ENCODE measurements around the gene LRRC8C. TPM values are rescaled to one million over a fixed set of nuclear protein-coding genes. Genes with fewer than 3 reads are reported as not detected.
"Not testable (repeated sequence)": the region's sequence is repeated elsewhere in the genome, so short reads cannot be mapped to it uniquely, and the experiment has no call there.

The LRRC8C gene
- 5.0 TPM for polyA plus RNA-seq
- long read RNA-seq, donor 1, full-length matches to known transcripts, result 2 of 2 reads
- long read RNA-seq, donor 1, partial matches to known transcripts, result 0 of 2 reads
- long read RNA-seq, donor 1, other reads (novel, unspliced or antisense), result 0 of 2 reads
- long read RNA-seq, donor 2, full-length matches to known transcripts, result 4 of 4 reads
- long read RNA-seq, donor 2, partial matches to known transcripts, result 0 of 4 reads
- long read RNA-seq, donor 2, other reads (novel, unspliced or antisense), result 0 of 4 reads
- long read RNA-seq, donor 3, result 0 reads
- long read RNA-seq, donor 4, result 0 reads
- long read RNA-seq, donor 5, full-length matches to known transcripts, result 3 of 3 reads
- long read RNA-seq, donor 5, partial matches to known transcripts, result 0 of 3 reads
- long read RNA-seq, donor 5, other reads (novel, unspliced or antisense), result 0 of 3 reads
- long read RNA-seq, donor 6, full-length matches to known transcripts, result 7 of 7 reads
- long read RNA-seq, donor 6, partial matches to known transcripts, result 0 of 7 reads
- long read RNA-seq, donor 6, other reads (novel, unspliced or antisense), result 0 of 7 reads
- long read RNA-seq, donor 7, full-length matches to known transcripts, result 2 of 2 reads
- long read RNA-seq, donor 7, partial matches to known transcripts, result 0 of 2 reads
- long read RNA-seq, donor 7, other reads (novel, unspliced or antisense), result 0 of 2 reads
- long read RNA-seq, donor 8, full-length matches to known transcripts, result 1 of 1 reads
- long read RNA-seq, donor 8, partial matches to known transcripts, result 0 of 1 reads
- long read RNA-seq, donor 8, other reads (novel, unspliced or antisense), result 0 of 1 reads
- long read RNA-seq, donor 9, result 0 reads
- long read RNA-seq, donor 10, full-length matches to known transcripts, result 3 of 3 reads
- long read RNA-seq, donor 10, partial matches to known transcripts, result 0 of 3 reads
- long read RNA-seq, donor 10, other reads (novel, unspliced or antisense), result 0 of 3 reads
- long read RNA-seq, donor 11, full-length matches to known transcripts, result 2 of 2 reads
- long read RNA-seq, donor 11, partial matches to known transcripts, result 0 of 2 reads
- long read RNA-seq, donor 11, other reads (novel, unspliced or antisense), result 0 of 2 reads

DNA sequence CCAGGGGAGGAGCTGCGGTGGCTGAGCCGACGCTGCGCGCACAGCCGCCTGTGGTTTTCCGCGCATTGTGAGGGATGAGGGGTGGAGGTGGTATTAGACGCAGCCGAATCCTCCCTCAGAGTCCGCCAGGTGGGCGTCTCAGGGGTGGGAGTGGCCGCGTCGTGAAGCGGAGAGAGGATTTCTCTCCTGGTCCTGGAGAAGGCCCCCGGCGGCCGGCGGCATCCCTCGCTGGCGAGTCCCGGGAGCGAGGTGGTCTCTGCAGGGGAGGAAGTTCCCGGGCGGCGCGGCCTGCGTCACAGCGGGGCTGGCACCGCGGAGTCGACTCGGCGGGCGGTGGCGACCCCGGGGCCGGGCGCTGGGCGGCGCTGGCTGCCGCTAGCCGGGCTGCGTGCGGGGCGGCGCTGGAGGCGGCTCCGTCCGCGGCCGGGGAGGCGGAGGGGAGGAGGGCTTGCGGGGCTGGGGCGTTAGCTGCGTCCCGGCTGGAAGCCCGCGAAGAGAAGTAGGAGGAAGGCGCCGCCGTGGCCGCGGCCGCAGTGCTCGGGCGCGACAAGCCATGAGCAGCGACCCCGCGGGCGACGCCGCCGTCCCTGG, at the start of gene LRRC8C:
Gene LRRC8C (plus strand): TSS at position 464 of the 591 bp plus-strand sequence. CDS start 53,354 bp downstream, outside the sequence.
- Histone ChIP-seq H3K4me3 (ENCODE audit: low read length) (peak within 1 kb of the TSS; percentile 67), H3K27me3 (ENCODE audit: control insufficient read depth, insufficient read depth, low read length) (peaks cover 20% of the 10 kb centered on the region), H3K4me1 (ENCODE audit: control insufficient read depth, insufficient read depth, low read length) (peaks cover 7% of the 10 kb centered on the region), H3K9me3 (ENCODE audit: control insufficient read depth, low read depth, low read length) (no peaks in the 10 kb centered on the region), H3K36me3 (ENCODE audit: control insufficient read depth, insufficient read depth, low read length) (no peaks in the 10 kb centered on the region), H3K27ac (ENCODE audit: low read length) (peak within 1 kb of the TSS; percentile 2)
- WGBS (ENCODE audit: insufficient coverage, low lambda C conversion rate), result no CpG with 5 or more reads among the region's 76 CpGs
- peak; percentile 50 to 78 for DNase-seq

DNA sequence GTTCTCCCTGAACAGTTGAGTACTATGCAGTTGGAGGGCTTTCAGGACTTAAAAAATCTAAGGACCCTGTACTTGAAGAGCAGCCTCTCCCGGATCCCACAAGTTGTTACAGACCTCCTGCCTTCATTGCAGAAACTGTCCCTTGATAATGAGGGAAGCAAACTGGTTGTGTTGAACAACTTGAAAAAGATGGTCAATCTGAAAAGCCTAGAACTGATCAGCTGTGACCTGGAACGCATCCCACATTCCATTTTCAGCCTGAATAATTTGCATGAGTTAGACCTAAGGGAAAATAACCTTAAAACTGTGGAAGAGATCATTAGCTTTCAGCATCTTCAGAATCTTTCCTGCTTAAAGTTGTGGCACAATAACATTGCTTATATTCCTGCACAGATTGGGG, 48.7 kb upstream of the LRRC8C start:
- peaks cover 18% of the 10 kb centered on the region for H3K36me3 ChIP-seq (ENCODE audit: control insufficient read depth, insufficient read depth, low read length)
- H3K27me3 ChIP-seq (ENCODE audit: control insufficient read depth, insufficient read depth, low read length), result no peaks in the 10 kb centered on the region
- DNase-seq, result no peak
- no peak overlapping the region for H3K4me3 ChIP-seq (ENCODE audit: low read length)
- H3K9me3 ChIP-seq (ENCODE audit: control insufficient read depth, low read depth, low read length), result no peaks in the 10 kb centered on the region
- no peak overlapping the region for H3K27ac ChIP-seq (ENCODE audit: low read length)
- WGBS (ENCODE audit: insufficient coverage, low lambda C conversion rate), result 100% methylated on average over 1 of the region's 2 CpGs
- H3K4me1 ChIP-seq (ENCODE audit: control insufficient read depth, insufficient read depth, low read length), result peaks cover 5% of the 10 kb centered on the region

DNA sequence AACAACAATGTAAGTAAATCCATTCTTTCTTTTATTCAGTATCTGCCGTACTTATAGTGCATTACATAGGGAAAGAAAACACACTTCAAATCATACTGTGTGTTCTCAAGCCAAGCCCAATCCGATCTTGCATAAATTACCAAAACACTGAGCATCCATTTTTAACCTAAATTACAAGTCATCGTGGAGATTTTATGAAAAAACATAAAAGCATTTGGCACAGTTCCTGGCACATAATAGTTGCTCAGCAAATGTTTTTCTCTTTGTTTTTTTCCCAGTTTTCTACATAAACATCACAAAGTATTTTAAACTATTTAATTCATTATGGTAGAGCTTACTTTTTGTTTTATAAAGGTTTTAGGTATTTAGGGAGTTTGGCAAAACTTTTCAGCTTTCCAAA, 48.1 kb upstream of the LRRC8C start:
- no peak overlapping the region for H3K27ac ChIP-seq (ENCODE audit: low read length)
- no peaks in the 10 kb centered on the region for H3K27me3 ChIP-seq (ENCODE audit: control insufficient read depth, insufficient read depth, low read length)
- 86% methylated on average over 2 of the region's 3 CpGs for WGBS (ENCODE audit: insufficient coverage, low lambda C conversion rate)
- H3K4me3 ChIP-seq (ENCODE audit: low read length), result no peak overlapping the region
- DNase-seq, result no peak
- peaks cover 18% of the 10 kb centered on the region for H3K36me3 ChIP-seq (ENCODE audit: control insufficient read depth, insufficient read depth, low read length)
- no peaks in the 10 kb centered on the region for H3K9me3 ChIP-seq (ENCODE audit: control insufficient read depth, low read depth, low read length)
- H3K4me1 ChIP-seq (ENCODE audit: control insufficient read depth, insufficient read depth, low read length), result peaks cover 5% of the 10 kb centered on the region

DNA sequence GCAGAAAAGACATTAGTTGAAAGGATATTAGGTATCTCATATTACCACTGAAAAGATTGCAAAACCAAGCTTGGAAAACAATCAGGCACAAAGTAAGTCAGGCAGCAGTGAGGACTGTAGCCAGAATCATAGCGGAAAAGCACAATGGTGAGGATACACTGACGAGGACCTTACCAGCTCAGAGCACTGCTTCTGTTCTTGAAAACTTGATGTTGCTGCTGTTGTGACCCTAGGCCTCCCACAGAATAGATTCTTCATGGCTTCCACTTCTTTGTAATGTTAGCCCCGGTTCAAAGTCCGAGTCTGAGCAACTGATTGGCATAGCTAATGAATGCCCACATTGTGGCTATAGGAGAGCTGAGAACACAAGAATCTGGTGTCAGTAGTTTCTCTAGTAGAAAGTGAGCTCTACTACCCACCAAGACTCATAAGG, 45.2 kb upstream of the LRRC8C start:
- H3K27ac ChIP-seq (ENCODE audit: low read length), result no peak overlapping the region

DNA sequence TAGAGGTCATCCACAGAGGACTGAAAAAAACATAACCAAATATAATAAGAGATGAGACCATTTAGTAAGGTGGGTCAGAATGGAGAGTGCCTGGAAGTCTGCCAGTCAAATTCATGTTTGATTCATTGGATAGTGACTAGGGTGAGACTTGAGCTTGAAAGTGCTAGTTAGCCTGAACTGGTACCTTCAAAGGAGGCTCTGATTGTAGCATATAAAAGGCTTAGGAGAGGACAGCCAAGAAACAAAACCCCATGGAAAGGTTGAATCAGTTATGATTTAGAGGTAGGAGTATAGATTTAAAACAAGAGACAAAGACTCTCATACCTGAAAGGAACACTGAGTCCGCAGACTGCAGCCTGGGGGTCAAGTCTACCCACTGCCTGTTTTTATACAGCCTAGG, 44.4 kb upstream of the LRRC8C start:
- no peak for DNase-seq
- Histone ChIP-seq H3K27ac (ENCODE audit: low read length) (no peak overlapping the region), H3K9me3 (ENCODE audit: control insufficient read depth, low read depth, low read length) (no peaks in the 10 kb centered on the region), H3K27me3 (ENCODE audit: control insufficient read depth, insufficient read depth, low read length) (no peaks in the 10 kb centered on the region), H3K4me1 (ENCODE audit: control insufficient read depth, insufficient read depth, low read length) (peaks cover 5% of the 10 kb centered on the region), H3K4me3 (ENCODE audit: low read length) (no peak overlapping the region), H3K36me3 (ENCODE audit: control insufficient read depth, insufficient read depth, low read length) (peaks cover 6% of the 10 kb centered on the region)
- WGBS (ENCODE audit: insufficient coverage, low lambda C conversion rate), result no CpG with 5 or more reads among the region's 1 CpG

More for the DNA sequence above, 45.2 kb upstream of the LRRC8C start:
- H3K36me3 ChIP-seq (ENCODE audit: control insufficient read depth, insufficient read depth, low read length), result peaks cover 12% of the 10 kb centered on the region
- H3K9me3 ChIP-seq (ENCODE audit: control insufficient read depth, low read depth, low read length), result no peaks in the 10 kb centered on the region
- peak in 1 of 2 donors; percentile 12 for DNase-seq
- 100% methylated on average over 1 of the region's 4 CpGs for WGBS (ENCODE audit: insufficient coverage, low lambda C conversion rate)
- no peak overlapping the region for H3K4me3 ChIP-seq (ENCODE audit: low read length)
- H3K4me1 ChIP-seq (ENCODE audit: control insufficient read depth, insufficient read depth, low read length), result peaks cover 5% of the 10 kb centered on the region
- H3K27me3 ChIP-seq (ENCODE audit: control insufficient read depth, insufficient read depth, low read length), result no peaks in the 10 kb centered on the region

DNA sequence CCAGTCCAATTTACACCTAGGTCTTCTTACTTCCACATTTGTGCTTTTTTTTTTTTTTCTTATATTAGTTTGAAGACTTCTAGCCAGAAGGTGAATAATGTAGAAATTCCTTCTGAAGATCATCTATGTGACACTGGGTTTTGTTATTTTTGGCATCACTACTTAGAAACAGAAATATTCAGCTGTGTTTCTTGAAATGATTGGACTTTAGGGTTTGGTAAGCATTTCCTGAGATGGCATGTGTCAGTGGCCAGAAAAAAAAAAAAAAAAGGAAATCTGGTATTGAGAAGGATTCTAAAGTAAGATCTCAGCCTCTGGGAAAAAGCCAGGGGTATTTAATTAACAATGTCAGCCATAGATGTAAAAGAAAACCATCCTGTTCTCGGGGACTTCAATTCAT, 43.4 kb upstream of the LRRC8C start:
- WGBS (ENCODE audit: insufficient coverage, low lambda C conversion rate), result no CpG with 5 or more reads among the region's 1 CpG
- Histone ChIP-seq H3K36me3 (ENCODE audit: control insufficient read depth, insufficient read depth, low read length) (peaks cover 3% of the 10 kb centered on the region), H3K27ac (ENCODE audit: low read length) (no peak overlapping the region), H3K27me3 (ENCODE audit: control insufficient read depth, insufficient read depth, low read length) (no peaks in the 10 kb centered on the region), H3K4me3 (ENCODE audit: low read length) (no peak overlapping the region), H3K9me3 (ENCODE audit: control insufficient read depth, low read depth, low read length) (no peaks in the 10 kb centered on the region), H3K4me1 (ENCODE audit: control insufficient read depth, insufficient read depth, low read length) (peaks cover 5% of the 10 kb centered on the region)
- no peak for DNase-seq

DNA sequence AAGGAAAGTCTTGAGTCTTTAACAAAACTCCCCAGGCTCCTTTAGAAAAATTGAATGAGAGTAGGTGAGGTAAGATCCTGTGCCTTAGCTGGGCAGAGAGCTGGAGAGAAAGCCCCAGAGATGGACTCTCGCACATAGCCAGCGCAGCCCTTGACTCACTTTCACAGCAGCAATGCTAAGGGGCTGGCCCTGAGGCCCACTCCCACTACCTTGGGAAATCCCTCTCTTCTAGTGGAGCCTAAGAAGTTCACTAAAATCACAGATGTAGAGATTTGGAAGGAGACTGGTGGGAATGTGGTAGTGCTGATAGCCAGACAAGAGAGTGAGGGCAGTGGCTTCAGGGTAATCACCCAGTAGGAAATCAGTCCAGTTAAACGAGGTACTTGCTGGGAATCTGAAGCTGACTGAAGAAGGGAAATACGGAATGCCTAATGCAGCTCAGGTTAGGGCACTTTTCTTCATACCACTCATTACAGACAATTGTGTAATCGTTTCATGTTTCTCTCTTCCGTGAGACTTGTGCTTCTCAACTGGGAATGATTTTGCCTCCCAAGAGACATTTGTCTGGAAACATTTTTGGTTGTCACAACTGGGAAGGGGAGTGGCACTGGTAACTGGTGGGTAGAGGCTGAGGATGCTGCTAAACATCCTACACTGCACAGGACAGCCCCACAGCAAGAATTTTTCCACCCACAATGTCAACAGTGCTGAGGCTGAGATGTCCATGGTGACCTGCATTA, 42.4 kb upstream of the LRRC8C start:
- Histone ChIP-seq H3K9me3 (ENCODE audit: control insufficient read depth, low read depth, low read length) (no peaks in the 10 kb centered on the region), H3K27me3 (ENCODE audit: control insufficient read depth, insufficient read depth, low read length) (no peaks in the 10 kb centered on the region), H3K4me1 (ENCODE audit: control insufficient read depth, insufficient read depth, low read length) (peaks cover 5% of the 10 kb centered on the region), H3K4me3 (ENCODE audit: low read length) (no peak overlapping the region), H3K36me3 (ENCODE audit: control insufficient read depth, insufficient read depth, low read length) (peaks cover 3% of the 10 kb centered on the region), H3K27ac (ENCODE audit: low read length) (no peak overlapping the region)
- DNase-seq, result no peak
- no CpG with 5 or more reads among the region's 6 CpGs for WGBS (ENCODE audit: insufficient coverage, low lambda C conversion rate)

DNA sequence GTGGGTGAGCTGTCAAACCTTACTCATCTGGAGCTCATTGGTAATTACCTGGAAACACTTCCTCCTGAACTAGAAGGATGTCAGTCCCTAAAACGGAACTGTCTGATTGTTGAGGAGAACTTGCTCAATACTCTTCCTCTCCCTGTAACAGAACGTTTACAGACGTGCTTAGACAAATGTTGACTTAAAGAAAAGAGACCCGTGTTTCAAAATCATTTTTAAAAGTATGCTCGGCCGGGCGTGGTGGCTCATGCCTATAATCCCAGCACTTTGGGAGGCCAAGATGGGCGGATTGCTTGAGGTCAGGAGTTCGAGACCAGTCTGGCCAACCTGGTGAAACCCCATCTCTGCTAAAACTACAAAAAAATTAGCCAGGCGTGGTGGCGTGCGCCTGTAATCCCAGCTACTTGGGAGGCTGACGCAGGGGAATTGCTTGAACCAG, 40.0 kb upstream of the LRRC8C start:
- not testable (repeated sequence) for H3K27ac ChIP-seq (ENCODE audit: low read length); H3K27me3 ChIP-seq (ENCODE audit: control insufficient read depth, insufficient read depth, low read length); H3K9me3 ChIP-seq (ENCODE audit: control insufficient read depth, low read depth, low read length); H3K4me3 ChIP-seq (ENCODE audit: low read length); H3K4me1 ChIP-seq (ENCODE audit: control insufficient read depth, insufficient read depth, low read length); H3K36me3 ChIP-seq (ENCODE audit: control insufficient read depth, insufficient read depth, low read length); DNase-seq
- no CpG with 5 or more reads among the region's 13 CpGs for WGBS (ENCODE audit: insufficient coverage, low lambda C conversion rate)

DNA sequence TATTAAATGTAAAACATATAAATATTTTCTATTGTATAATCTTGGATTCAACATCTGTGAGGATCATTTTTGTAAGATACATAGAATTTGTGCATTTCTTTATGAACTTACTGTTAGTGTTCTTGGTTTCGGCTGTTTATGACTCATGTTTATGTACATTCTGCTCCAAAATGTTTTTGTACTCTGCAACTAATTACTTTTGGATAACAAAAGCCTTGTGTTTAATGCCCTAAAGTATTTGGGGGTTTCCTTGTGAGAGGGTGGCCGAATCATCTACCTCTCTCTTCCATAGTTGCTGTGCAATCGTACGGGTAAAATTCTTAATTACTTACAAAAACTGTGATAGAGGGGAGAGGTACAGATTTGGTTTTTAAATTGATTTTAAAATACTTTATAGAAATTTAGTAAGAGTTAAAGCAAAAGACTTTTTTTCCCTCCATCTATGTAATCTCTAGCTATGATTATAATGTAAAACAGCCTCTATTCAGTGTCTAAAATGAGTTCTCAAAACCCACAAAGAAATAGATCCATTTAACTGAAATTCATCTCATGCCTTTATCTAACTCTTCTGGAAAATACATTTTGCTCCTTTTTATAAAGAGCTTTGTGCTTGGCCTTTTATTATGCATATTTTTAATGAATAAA, 38.7 kb upstream of the LRRC8C start:
- Histone ChIP-seq H3K4me1 (ENCODE audit: control insufficient read depth, insufficient read depth, low read length) (no peaks in the 10 kb centered on the region), H3K4me3 (ENCODE audit: low read length) (no peak overlapping the region), H3K27ac (ENCODE audit: low read length) (no peak overlapping the region), H3K9me3 (ENCODE audit: control insufficient read depth, low read depth, low read length) (no peaks in the 10 kb centered on the region), H3K27me3 (ENCODE audit: control insufficient read depth, insufficient read depth, low read length) (no peaks in the 10 kb centered on the region), H3K36me3 (ENCODE audit: control insufficient read depth, insufficient read depth, low read length) (peaks cover 3% of the 10 kb centered on the region)
- no peak for DNase-seq
- WGBS (ENCODE audit: insufficient coverage, low lambda C conversion rate), result 86% methylated on average over 3 of the region's 4 CpGs

Data from large intestine (tissue), 12 donors.